Choroid plexus epithelial cell (primary cell): ENCODE data around the gene MRPL58.
A peak's percentile ranks its signal among the peaks of the same experiment; 100 is the strongest.

Source experiments
- DNase-seq: peaks from one replicate; pipeline ENCODE4 v3.0.0-alpha.2; 2010; ENCODE audit warnings: low read depth
- H3K4me3 ChIP-seq: 2 replicates; pipeline ENCODE4 v1.5.1; 2011; ENCODE audit warnings: low read depth, mild to moderate bottlenecking, control low read depth, low read length, moderate library complexity
- CTCF ChIP-seq: conservative IDR thresholded peaks from 2 replicates; pipeline ENCODE4 v1.5.1; 2011; ENCODE audit warnings: low read depth, mild to moderate bottlenecking, control low read depth, inconsistent platforms, low read length, moderate library complexity

Gene MRPL58

DNA sequence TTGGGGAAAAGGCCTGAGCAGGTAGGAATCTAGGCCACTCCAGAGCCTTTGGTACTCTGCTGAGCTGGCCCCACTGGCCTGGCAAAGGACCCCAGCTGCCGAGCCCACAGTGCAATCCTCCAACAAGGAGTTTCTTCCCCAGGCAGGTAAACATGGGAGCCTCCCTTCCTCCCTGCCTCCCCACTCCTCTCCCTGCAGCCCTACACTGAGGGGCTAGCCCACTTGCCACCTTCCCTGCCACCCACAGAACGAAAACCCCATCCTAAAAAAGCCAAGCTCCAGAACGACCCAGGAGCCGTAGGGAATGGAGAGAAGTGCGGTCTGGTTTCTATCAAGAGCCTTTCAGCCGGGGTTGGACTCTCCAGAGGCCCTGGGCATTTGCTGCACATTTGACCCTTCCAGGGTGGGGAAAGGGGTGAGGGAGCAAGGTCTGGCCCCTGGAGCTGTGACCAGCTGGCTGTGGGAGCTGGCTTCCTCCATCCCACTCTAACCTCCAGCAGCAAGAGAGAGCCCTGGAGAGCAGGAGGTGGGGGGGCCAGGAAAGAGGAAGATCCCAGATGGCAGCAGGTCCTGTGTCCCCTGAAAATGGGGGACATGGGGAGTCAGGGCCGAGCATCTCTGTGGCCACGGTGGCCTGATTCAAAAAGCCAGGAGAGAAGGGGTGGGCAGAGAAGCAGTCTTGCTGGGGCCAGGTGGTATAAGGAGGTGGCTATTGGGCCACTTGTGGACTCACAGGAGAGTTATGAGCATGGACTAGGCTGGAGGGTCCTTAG is 41.2 kb upstream of the MRPL58 start:
- no peak overlapping the region for H3K4me3 ChIP-seq
- TF ChIP-seq CTCF: no peak
- no peak for DNase-seq

- no peak overlapping the region for H3K4me3 ChIP-seq
- no peak for DNase-seq
- TF ChIP-seq CTCF: no peak
Measured at GRCh38 chr17:74971842-74972106, 40.7 kb upstream of the MRPL58 start.

- DNase-seq: no peak
- H3K4me3 ChIP-seq: peak within 1 kb of the TSS; percentile 46
- TF ChIP-seq CTCF: no peak
Measured at GRCh38 chr17:74972107-74972972, 40.1 kb upstream of the MRPL58 start, which contains the start of gene HID1. Gene HID1 (minus strand): TSS chr17:74972759. CDS start chr17:74972656, 103 bp downstream.

GRCh38 chr17:74972973-74973328 is 39.5 kb upstream of the MRPL58 start:
- no peak for TF ChIP-seq CTCF
- H3K4me3 ChIP-seq: no peak overlapping the region
- DNase-seq: no peak

DNA sequence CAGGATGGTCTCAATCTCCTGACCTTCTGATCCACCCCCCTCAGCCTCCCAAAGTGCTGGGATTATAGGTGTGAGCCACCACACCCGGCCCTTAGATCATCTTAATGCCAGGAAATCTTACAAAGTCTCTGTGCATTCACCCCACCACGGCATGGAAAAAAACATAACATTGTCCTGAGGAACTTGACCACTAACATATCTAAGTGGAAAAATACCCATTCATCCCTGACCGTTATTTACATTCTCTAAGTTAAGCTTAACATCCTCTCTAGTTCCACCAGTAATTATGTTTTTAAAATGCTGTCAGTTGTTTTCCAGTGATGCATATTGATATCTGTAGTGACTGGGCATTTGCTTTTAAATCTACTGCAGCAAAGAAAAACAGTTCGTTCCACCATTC is 36.5 kb upstream of the MRPL58 start:
- no peak overlapping the region for H3K4me3 ChIP-seq
- DNase-seq: no peak
- TF ChIP-seq CTCF: no peak

- H3K4me3 ChIP-seq: no peak overlapping the region
- no peak for TF ChIP-seq CTCF
- no peak for DNase-seq
Measured at GRCh38 chr17:74977802-74978201, 34.7 kb upstream of the MRPL58 start.
